GM23338 (cell line): ENCODE data around the gene LRMDA. TPM values are rescaled to one million over a fixed set of nuclear protein-coding genes. Genes with fewer than 3 reads are reported as not detected.

Experiments used
- ATAC-seq: fragments of 200-7000 bp; cut with Tn5 transposase; 3 replicates; pipeline ENCODE4 v1.9.1; 2020
- DNase-seq: peaks from one replicate; pipeline ENCODE4 v3.0.0-alpha.2; 2015; ENCODE audit warnings: low spot score
- H2AFZ ChIP-seq: fragments of 200-600 bp; sonication (generic); 2 replicates; pipeline ENCODE4 v1.8.0; 2016; ENCODE audit warnings: antibody characterized with exemption, mild to moderate bottlenecking, moderate library complexity
- H3F3A ChIP-seq: fragments of 200-600 bp; sonication (generic); replicated peaks from 2 replicates; pipeline ENCODE4 v1.8.0; 2017; ENCODE audit warnings: antibody characterized with exemption, mixed run types, low read depth
- H3K27ac ChIP-seq: fragments of 200-600 bp; sonication (generic); 2 replicates; pipeline ENCODE4 v1.6.1; 2016; ENCODE audit warnings: low read depth
- H3K27me3 ChIP-seq: fragments of 200-600 bp; sonication (generic); 2 replicates; pipeline ENCODE4 v1.8.0; 2016; ENCODE audit warnings: mild to moderate bottlenecking, mixed run types, moderate library complexity; ENCODE audit not compliant: insufficient read depth
- H3K36me3 ChIP-seq: fragments of 200-600 bp; sonication (generic); 2 replicates; pipeline ENCODE4 v1.8.0; 2016; ENCODE audit warnings: mild to moderate bottlenecking; ENCODE audit not compliant: insufficient read depth
- H3K4me1 ChIP-seq: fragments of 200-600 bp; sonication (generic); 2 replicates; pipeline ENCODE4 v1.8.0; 2016; ENCODE audit warnings: mild to moderate bottlenecking, moderate library complexity; ENCODE audit not compliant: insufficient read depth
- H3K4me2 ChIP-seq: fragments of 200-600 bp; sonication (generic); 2 replicates; pipeline ENCODE4 v1.7.1; 2017; ENCODE audit warnings: mixed run types
- H3K4me3 ChIP-seq: fragments of 200-600 bp; sonication (generic); 2 replicates; pipeline ENCODE4 v1.6.1; 2016; ENCODE audit warnings: mixed run types
- H3K79me2 ChIP-seq: fragments of 200-600 bp; sonication (generic); replicated peaks from 2 replicates; pipeline ENCODE4 v1.8.0; 2017; ENCODE audit warnings: mild to moderate bottlenecking; ENCODE audit not compliant: insufficient read depth
- H3K9me2 ChIP-seq: fragments of 200-600 bp; sonication (generic); 2 replicates; pipeline ENCODE4 v1.8.0; 2017; ENCODE audit not compliant: insufficient read depth
- H4K20me1 ChIP-seq: fragments of 200-600 bp; sonication (generic); replicated peaks from 2 replicates; pipeline ENCODE4 v1.8.0; 2017; ENCODE audit warnings: mild to moderate bottlenecking; ENCODE audit not compliant: insufficient read depth
- H3K27ac Mint-ChIP-seq: 2 replicates; pipeline ENCODE4 v1.8.0; 2020; ENCODE audit warnings: inconsistent platforms, mild to moderate bottlenecking, moderate library complexity, mixed read lengths
- H3K27me3 Mint-ChIP-seq: 3 replicates; pipeline ENCODE4 v1.8.0; 2022; ENCODE audit warnings: low read depth, mild to moderate bottlenecking, moderate library complexity, mixed read lengths, inconsistent platforms; ENCODE audit not compliant: insufficient read depth, poor library complexity
- H3K36me3 Mint-ChIP-seq: 3 replicates; pipeline ENCODE4 v1.8.0; 2021; ENCODE audit warnings: low read depth, mild to moderate bottlenecking, inconsistent platforms, moderate library complexity, mixed read lengths
- H3K4me1 Mint-ChIP-seq: 3 replicates; pipeline ENCODE4 v1.8.0; 2020; ENCODE audit warnings: mild to moderate bottlenecking, inconsistent platforms, mixed read lengths
- H3K4me3 Mint-ChIP-seq: 3 replicates; pipeline ENCODE4 v1.8.0; 2021; ENCODE audit warnings: moderate library complexity, mild to moderate bottlenecking, inconsistent platforms, mixed read lengths
- H3K9me3 Mint-ChIP-seq: 3 replicates; pipeline ENCODE4 v1.8.0; 2020; ENCODE audit warnings: moderate library complexity, mild to moderate bottlenecking, inconsistent platforms, mixed read lengths
- CREB1 ChIP-seq: fragments of 250-450 bp; sonication (Bioruptor Pico); IDR thresholded peaks from 2 replicates; pipeline ENCODE4 v1.5.0; 2020; ENCODE audit warnings: low read depth, mild to moderate bottlenecking, moderate library complexity
- EZH2 ChIP-seq: fragments of 200-600 bp; sonication (generic); IDR thresholded peaks from one replicate; pipeline ENCODE4 v1.8.0; 2017; ENCODE audit warnings: antibody characterized with exemption, mild to moderate bottlenecking, low read depth; ENCODE audit not compliant: unreplicated experiment
- EZH2phosphoT487 ChIP-seq: fragments of 200-600 bp; sonication (generic); IDR thresholded peaks from one replicate; pipeline ENCODE4 v1.8.1; 2018; ENCODE audit warnings: antibody characterized with exemption; ENCODE audit not compliant: unreplicated experiment
- JUNB ChIP-seq: IDR thresholded peaks from one replicate; pipeline ENCODE4 v1.6.1; 2016; ENCODE audit warnings: antibody characterized with exemption; ENCODE audit not compliant: unreplicated experiment
- NANOG ChIP-seq: IDR thresholded peaks from 2 replicates; pipeline ENCODE4 v1.6.1; 2016; ENCODE audit warnings: antibody characterized with exemption, borderline replicate concordance
- POLR2AphosphoS5 ChIP-seq: IDR thresholded peaks from 2 replicates; pipeline ENCODE4 v1.6.1; 2016; ENCODE audit warnings: antibody characterized with exemption, low read depth
- STAT1 ChIP-seq: IDR thresholded peaks from one replicate; pipeline ENCODE4 v1.6.1; 2016; ENCODE audit warnings: antibody characterized with exemption; ENCODE audit not compliant: unreplicated experiment
- ZNF114 ChIP-seq: fragments of 250-450 bp; sonication (Bioruptor Pico); IDR thresholded peaks from 2 replicates; pipeline ENCODE4 v1.5.0; 2020; ENCODE audit warnings: mild to moderate bottlenecking, moderate library complexity
- ZNF331 ChIP-seq: fragments of 250-450 bp; sonication (Bioruptor Pico); IDR thresholded peaks from 2 replicates; pipeline ENCODE4 v1.5.0; 2020; ENCODE audit warnings: low read depth, mild to moderate bottlenecking, moderate library complexity
- polyA plus RNA-seq: library from polyadenylated mRNA; unstranded; fragments of >200 nt; fragmentation: Nextera tagmentation; extraction: Ambion mirVana; gene quantifications from 2 replicates; pipeline ENCODE4 v1.2.1, GENCODE V29; 2016
- total RNA-seq: library from RNA; depleted of rRNA; stranded (reverse); fragments of >200 nt; shearing (Covaris generic); gene quantifications from 2 replicates; pipeline ENCODE4 v1.2.3, GENCODE V29; 2014
- TF ChIP-seq, protein P1 (sequence below): fragments of 250-450 bp; sonication (Bioruptor Pico); IDR thresholded peaks from 2 replicates; pipeline ENCODE4 v1.5.0; 2020; ENCODE audit warnings: mild to moderate bottlenecking, moderate library complexity
- TF ChIP-seq, protein P2 (sequence below): IDR thresholded peaks from one replicate; pipeline ENCODE4 v1.6.1; 2018; ENCODE audit warnings: antibody characterized with exemption; ENCODE audit not compliant: unreplicated experiment
- TF ChIP-seq, protein P3 (sequence below), 2 experiments: fragments of 200-600 bp in 1 of 2; sonication (generic) in 1 of 2; conservative IDR thresholded peaks; 2 replicates each; pipeline versions ENCODE4 v1.5.1 to v1.6.1; 2016 to 2017; ENCODE audit warnings: antibody characterized with exemption in 2 of 2, low read depth in 2 of 2, mild to moderate bottlenecking in 2 of 2, moderate library complexity in 1 of 2
- TF ChIP-seq, protein P4 (sequence below): IDR thresholded peaks from 2 replicates; pipeline ENCODE4 v1.6.1; 2016; ENCODE audit warnings: antibody characterized with exemption

The LRMDA gene
- total and polyA plus RNA-seq, 2 experiments from 2014 or later = 0.90 to 1.8 TPM

DNA sequence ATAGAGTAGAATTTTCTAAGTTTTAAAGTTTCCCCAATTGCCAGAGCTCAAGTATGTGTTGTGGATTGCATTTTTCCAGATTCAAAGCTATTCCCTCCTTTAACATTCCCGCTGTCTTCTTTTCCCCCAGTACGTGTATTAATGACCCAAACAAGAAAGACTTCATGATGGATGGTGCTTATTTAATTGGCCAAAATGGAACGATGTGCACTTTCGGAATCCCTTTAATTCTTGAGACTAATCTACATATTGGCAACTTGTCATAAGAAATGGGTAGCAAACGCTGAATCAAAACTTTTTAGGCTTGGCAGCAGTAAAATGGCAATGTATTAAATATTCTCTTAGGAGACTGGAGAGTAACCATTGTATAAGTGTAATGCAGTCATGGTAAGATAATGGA is 753.2 kb downstream of the LRMDA start:
- peaks cover 9% of the 10 kb centered on the region; the same call in 2 of the 3 replicates for H3K4me1 Mint-ChIP-seq
- H3K4me3 Mint-ChIP-seq = no peak overlapping the region
- Histone ChIP-seq H3K27me3 (no peaks in the 10 kb centered on the region), H3F3A (no peaks in the 10 kb centered on the region), H4K20me1 (no peaks in the 10 kb centered on the region), H3K4me2 (no peak overlapping the region), H3K4me1 (no peaks in the 10 kb centered on the region), H3K4me3 (no peak overlapping the region), H2AFZ (no peak overlapping the region), H3K79me2 (no peaks in the 10 kb centered on the region), H3K27ac (no peak overlapping the region), H3K9me2 (peaks cover 6% of the 10 kb centered on the region), H3K36me3 (no peaks in the 10 kb centered on the region)
- peaks cover 3% of the 10 kb centered on the region; the same call in 1 of the 3 replicates for H3K9me3 Mint-ChIP-seq
- no peaks in the 10 kb centered on the region for H3K27me3 Mint-ChIP-seq
- no peak for TF ChIP-seq CREB1 (CRISPR knock-in tag)
- TF ChIP-seq, protein P1, sequence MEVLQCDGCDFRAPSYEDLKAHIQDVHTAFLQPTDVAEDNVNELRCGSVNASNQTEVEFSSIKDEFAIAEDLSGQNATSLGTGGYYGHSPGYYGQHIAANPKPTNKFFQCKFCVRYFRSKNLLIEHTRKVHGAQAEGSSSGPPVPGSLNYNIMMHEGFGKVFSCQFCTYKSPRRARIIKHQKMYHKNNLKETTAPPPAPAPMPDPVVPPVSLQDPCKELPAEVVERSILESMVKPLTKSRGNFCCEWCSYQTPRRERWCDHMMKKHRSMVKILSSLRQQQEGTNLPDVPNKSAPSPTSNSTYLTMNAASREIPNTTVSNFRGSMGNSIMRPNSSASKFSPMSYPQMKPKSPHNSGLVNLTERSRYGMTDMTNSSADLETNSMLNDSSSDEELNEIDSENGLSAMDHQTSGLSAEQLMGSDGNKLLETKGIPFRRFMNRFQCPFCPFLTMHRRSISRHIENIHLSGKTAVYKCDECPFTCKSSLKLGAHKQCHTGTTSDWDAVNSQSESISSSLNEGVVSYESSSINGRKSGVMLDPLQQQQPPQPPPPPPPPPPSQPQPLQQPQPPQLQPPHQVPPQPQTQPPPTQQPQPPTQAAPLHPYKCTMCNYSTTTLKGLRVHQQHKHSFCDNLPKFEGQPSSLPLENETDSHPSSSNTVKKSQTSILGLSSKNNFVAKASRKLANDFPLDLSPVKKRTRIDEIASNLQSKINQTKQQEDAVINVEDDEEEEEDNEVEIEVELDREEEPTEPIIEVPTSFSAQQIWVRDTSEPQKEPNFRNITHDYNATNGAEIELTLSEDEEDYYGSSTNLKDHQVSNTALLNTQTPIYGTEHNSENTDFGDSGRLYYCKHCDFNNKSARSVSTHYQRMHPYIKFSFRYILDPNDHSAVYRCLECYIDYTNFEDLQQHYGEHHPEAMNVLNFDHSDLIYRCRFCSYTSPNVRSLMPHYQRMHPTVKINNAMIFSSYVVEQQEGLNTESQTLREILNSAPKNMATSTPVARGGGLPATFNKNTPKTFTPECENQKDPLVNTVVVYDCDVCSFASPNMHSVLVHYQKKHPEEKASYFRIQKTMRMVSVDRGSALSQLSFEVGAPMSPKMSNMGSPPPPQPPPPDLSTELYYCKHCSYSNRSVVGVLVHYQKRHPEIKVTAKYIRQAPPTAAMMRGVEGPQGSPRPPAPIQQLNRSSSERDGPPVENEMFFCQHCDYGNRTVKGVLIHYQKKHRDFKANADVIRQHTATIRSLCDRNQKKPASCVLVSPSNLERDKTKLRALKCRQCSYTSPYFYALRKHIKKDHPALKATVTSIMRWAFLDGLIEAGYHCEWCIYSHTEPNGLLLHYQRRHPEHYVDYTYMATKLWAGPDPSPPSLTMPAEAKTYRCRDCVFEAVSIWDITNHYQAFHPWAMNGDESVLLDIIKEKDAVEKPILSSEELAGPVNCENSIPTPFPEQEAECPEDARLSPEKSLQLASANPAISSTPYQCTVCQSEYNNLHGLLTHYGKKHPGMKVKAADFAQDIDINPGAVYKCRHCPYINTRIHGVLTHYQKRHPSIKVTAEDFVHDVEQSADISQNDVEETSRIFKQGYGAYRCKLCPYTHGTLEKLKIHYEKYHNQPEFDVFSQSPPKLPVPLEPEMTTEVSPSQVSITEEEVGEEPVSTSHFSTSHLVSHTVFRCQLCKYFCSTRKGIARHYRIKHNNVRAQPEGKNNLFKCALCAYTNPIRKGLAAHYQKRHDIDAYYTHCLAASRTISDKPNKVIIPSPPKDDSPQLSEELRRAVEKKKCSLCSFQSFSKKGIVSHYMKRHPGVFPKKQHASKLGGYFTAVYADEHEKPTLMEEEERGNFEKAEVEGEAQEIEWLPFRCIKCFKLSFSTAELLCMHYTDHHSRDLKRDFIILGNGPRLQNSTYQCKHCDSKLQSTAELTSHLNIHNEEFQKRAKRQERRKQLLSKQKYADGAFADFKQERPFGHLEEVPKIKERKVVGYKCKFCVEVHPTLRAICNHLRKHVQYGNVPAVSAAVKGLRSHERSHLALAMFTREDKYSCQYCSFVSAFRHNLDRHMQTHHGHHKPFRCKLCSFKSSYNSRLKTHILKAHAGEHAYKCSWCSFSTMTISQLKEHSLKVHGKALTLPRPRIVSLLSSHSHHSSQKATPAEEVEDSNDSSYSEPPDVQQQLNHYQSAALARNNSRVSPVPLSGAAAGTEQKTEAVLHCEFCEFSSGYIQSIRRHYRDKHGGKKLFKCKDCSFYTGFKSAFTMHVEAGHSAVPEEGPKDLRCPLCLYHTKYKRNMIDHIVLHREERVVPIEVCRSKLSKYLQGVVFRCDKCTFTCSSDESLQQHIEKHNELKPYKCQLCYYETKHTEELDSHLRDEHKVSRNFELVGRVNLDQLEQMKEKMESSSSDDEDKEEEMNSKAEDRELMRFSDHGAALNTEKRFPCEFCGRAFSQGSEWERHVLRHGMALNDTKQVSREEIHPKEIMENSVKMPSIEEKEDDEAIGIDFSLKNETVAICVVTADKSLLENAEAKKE = no peak
- TF ChIP-seq, protein P2, sequence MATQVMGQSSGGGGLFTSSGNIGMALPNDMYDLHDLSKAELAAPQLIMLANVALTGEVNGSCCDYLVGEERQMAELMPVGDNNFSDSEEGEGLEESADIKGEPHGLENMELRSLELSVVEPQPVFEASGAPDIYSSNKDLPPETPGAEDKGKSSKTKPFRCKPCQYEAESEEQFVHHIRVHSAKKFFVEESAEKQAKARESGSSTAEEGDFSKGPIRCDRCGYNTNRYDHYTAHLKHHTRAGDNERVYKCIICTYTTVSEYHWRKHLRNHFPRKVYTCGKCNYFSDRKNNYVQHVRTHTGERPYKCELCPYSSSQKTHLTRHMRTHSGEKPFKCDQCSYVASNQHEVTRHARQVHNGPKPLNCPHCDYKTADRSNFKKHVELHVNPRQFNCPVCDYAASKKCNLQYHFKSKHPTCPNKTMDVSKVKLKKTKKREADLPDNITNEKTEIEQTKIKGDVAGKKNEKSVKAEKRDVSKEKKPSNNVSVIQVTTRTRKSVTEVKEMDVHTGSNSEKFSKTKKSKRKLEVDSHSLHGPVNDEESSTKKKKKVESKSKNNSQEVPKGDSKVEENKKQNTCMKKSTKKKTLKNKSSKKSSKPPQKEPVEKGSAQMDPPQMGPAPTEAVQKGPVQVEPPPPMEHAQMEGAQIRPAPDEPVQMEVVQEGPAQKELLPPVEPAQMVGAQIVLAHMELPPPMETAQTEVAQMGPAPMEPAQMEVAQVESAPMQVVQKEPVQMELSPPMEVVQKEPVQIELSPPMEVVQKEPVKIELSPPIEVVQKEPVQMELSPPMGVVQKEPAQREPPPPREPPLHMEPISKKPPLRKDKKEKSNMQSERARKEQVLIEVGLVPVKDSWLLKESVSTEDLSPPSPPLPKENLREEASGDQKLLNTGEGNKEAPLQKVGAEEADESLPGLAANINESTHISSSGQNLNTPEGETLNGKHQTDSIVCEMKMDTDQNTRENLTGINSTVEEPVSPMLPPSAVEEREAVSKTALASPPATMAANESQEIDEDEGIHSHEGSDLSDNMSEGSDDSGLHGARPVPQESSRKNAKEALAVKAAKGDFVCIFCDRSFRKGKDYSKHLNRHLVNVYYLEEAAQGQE = no peak
- TF ChIP-seq EZH2 = no peak
- no peak for TF ChIP-seq ZNF114 (CRISPR knock-in tag)
- no peak for TF ChIP-seq JUNB
- no peak for TF ChIP-seq ZNF331 (CRISPR knock-in tag)
- TF ChIP-seq, protein P3, sequence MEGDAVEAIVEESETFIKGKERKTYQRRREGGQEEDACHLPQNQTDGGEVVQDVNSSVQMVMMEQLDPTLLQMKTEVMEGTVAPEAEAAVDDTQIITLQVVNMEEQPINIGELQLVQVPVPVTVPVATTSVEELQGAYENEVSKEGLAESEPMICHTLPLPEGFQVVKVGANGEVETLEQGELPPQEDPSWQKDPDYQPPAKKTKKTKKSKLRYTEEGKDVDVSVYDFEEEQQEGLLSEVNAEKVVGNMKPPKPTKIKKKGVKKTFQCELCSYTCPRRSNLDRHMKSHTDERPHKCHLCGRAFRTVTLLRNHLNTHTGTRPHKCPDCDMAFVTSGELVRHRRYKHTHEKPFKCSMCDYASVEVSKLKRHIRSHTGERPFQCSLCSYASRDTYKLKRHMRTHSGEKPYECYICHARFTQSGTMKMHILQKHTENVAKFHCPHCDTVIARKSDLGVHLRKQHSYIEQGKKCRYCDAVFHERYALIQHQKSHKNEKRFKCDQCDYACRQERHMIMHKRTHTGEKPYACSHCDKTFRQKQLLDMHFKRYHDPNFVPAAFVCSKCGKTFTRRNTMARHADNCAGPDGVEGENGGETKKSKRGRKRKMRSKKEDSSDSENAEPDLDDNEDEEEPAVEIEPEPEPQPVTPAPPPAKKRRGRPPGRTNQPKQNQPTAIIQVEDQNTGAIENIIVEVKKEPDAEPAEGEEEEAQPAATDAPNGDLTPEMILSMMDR (conservative IDR thresholded peaks at IDR 0.05; ENCODE audit: low read depth in 2 of 2) = no peak
- TF ChIP-seq NANOG = no peak
- TF ChIP-seq EZH2phosphoT487 = no peak
- no peak for TF ChIP-seq POLR2AphosphoS5
- TF ChIP-seq, protein P4, sequence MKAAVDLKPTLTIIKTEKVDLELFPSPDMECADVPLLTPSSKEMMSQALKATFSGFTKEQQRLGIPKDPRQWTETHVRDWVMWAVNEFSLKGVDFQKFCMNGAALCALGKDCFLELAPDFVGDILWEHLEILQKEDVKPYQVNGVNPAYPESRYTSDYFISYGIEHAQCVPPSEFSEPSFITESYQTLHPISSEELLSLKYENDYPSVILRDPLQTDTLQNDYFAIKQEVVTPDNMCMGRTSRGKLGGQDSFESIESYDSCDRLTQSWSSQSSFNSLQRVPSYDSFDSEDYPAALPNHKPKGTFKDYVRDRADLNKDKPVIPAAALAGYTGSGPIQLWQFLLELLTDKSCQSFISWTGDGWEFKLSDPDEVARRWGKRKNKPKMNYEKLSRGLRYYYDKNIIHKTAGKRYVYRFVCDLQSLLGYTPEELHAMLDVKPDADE = no peak
- no peak for TF ChIP-seq STAT1
- no peaks in the 10 kb centered on the region for H3K36me3 Mint-ChIP-seq
- no peak for ATAC-seq
- no peak overlapping the region for H3K27ac Mint-ChIP-seq
- DNase-seq = no peak
